GM12873 (cell line): ENCODE data around the gene PRSS33.

Experiments
- TF ChIP-seq, protein P1 (sequence below): IDR thresholded peaks from 2 replicates; pipeline ENCODE4 v1.5.1; 2012; ENCODE audit warnings: low read depth, mild to moderate bottlenecking, moderate library complexity, low read length, control low read depth; ENCODE audit not compliant: insufficient read depth; ENCODE audit errors: missing control alignments

PRSS33 gene

DNA sequence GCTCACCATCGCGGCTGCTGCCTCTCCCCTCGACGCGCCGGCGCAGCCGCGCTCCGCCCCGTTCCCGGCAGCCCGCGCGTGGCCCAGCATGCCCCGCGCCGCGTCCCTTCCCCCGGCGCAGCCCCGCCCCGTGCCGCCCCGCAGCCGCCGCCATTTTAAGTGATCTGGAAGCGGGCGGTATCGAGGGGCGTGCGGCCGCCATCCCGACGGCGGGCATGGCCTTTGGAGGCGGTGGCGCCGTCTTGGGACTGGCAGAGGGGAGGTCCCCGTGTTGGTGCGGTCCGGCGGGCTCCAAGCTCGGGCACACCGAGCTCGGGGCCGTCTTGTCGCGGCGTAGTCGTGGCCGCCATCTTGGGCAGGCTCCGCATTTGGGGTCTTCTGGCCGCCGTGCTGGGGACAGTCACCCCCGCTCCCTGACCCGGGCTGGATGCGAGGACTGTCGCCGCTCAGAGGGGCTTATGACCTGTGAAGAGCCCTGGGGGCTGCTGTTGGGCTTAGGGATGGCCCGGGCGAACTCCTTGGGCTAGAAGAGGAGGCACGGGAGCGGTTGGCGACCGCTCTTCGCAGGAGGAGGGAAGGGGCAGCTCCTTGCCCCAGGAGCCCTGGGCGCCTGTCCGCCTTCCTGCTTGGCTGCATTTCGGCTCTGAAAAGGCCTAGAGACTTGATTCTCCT lies 10.0 kb downstream of the PRSS33 start, which contains the start of gene ELOB:
Gene ELOB, minus strand, starts transcription at position 50 of the 672 bp plus-strand sequence. Its CDS starts 41 bp downstream, at position 9.
- TF ChIP-seq, protein P1, sequence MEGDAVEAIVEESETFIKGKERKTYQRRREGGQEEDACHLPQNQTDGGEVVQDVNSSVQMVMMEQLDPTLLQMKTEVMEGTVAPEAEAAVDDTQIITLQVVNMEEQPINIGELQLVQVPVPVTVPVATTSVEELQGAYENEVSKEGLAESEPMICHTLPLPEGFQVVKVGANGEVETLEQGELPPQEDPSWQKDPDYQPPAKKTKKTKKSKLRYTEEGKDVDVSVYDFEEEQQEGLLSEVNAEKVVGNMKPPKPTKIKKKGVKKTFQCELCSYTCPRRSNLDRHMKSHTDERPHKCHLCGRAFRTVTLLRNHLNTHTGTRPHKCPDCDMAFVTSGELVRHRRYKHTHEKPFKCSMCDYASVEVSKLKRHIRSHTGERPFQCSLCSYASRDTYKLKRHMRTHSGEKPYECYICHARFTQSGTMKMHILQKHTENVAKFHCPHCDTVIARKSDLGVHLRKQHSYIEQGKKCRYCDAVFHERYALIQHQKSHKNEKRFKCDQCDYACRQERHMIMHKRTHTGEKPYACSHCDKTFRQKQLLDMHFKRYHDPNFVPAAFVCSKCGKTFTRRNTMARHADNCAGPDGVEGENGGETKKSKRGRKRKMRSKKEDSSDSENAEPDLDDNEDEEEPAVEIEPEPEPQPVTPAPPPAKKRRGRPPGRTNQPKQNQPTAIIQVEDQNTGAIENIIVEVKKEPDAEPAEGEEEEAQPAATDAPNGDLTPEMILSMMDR, result no peak

DNA sequence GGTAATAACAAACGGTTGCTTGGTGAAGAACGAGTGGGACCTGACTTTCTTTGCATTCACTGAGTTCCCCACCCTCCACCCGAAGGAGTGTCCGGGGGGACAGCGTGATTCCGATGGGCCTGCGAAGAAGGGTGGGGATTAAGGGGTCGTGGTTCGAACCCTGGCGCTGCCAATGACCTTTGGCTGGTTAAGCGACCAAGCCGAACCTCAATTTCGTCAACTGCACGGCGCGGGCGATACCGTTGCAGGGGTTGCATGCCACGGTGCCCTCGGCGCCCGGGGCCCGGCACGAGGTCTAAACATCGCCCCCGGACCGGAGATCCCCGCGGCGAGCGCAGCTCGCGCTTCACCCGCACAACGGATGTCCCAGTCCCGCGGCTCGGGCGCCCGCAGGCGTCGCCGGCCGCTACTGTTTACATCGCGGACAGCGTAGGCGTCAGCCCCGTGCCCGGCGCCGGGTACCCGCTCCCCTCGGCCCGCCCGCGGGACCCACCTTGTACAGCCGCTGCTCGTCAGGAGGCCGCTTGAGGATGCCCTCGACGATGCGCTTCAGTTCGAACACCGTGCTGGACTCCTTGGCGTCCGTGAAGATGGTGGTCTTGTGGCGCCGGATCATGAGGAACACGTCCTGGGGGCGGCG lies 10.7 kb downstream of the PRSS33 start:
- TF ChIP-seq, protein P1, result no peak

DNA sequence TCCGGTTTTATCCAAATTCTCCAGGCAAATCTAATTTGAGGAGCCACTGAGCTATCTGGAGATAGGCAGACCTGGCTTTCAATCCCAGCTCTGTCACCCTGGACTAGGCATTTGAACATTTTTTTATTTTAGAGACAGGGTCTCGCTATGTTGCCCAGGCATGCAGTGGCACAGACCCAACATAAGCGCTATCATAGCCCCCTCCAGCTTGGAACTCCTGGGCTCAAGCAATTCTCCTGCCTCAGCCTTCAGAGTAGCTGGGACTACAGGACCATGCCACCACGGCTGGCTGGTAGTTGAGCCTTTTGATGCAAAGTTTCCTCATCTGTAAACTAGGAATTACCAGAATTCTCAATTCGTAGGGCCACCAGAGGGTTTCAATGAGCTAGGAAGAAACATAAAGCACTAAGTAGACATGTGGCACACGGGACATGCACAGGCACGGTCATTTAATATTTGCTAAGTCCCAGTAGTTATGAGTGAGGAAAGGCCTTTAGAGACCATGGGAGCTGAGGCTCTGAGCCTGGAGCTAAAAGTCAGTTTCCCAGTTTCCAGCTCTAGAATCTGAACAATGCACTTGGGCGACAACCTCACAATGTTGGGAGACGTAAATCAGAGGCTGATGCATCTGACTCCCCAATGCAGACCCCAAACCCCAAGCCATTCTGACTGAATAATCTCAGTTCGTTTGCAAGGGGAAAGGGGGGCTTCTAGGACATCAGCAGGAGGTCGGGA lies 11.4 kb downstream of the PRSS33 start:
- TF ChIP-seq, protein P1, result no peak

DNA sequence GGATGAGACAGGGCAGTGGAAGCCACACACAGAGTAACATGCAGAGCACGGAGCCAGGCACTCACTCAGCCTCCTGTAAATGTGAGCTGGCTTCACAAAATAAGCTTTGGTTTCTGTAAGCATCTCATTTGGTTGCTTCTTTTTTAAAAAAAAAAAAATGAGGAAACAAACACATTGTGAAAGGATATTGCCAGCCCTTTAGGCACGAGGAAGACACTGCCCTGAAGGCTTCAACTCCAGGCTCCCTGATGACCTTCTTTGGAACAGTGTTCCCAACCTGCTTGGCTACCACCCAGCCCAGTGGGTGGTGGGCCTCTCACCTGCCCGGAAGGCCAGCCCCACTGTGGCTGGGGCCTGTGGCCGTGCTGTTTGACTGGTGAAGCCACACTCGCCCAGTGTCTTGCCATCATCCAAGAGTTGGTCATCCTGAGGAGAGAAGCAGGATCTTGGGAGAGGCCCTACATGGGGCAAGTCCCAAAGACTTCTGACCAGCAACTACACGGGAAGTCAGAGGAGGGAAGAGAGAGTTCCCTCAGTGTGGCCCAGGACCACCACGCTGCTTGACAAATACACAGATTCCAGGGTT lies 12.1 kb downstream of the PRSS33 start:
- TF ChIP-seq, protein P1, result no peak

DNA sequence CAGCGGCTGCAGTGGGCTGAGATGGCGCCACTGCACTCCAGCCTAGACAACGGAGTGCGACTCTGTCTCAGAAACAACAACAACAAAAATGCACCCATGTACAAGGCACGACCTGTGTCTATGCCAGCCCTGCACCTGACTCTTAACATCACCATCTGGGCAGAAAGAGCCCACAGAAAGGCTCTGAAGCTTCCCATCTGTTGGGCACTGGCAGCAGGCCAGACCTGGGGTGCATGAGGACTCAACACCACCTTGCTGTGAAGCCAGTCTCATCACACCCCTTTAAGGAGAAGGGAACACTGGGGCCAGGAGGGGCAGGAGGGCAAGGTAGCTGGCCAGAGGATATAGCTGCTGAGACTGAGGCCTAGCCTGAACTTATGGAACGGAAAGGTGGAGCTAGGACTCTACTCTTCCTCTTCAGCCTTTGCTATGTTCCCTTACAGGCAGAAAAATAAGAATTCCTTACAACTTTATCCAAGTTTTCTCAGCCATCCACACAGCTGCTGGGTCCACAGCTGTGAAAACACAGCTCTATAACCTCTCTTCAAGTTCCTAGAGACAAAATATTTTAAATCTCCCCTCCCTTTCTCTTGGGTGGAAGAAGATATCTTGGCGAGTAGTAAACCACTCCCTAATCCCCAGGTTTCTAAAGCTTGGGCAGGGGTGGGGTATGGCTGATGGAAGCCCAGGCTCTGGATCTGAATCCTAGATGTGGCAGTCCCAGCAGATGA lies 13.0 kb downstream of the PRSS33 start:
- TF ChIP-seq, protein P1, result no peak

DNA sequence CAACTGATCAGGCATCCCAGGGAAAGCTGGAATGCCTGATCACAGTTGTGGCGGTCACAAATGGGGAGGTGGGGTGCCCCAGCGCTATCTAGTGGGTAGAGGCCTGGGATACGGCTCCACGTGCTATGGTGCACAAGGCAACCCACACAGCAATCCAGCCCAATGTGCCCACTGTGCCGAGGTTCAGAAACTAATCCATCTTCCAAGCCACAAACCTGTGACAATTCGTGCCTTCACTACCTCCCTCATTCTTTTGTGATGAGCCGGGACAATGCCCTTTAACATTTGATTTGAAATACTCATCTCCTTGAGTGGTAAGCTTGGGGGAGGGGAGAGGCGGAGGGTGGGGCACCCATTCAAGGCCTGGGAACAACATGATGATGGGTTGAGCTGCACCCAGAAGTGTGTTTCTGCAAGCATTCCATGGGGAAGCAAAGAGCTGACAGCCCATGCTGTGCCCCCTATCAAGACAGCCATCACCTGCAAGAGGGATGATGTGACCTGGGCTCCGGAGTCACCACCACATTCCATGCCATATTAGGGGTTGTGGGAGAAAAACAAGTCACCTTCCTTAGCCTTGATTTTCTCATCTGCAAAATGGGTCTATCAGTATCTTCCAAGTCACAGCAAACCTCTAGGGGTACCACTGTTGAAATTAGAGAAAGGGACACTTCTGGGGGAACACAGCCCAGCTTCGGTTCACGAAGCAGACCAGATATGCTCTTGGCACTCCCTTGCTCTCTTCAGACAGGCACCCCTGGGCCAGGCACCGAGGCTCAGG lies 14.0 kb downstream of the PRSS33 start:
- TF ChIP-seq, protein P1, result no peak
